ENCODE results near the gene TMOD1. TPM values are rescaled to one million over a fixed set of nuclear protein-coding genes. Genes with fewer than 3 reads are reported as not detected.

The TMOD1 gene
- total and polyA plus RNA-seq, 11 donors = 96.4 to 201 (median 158) TPM

DNA sequence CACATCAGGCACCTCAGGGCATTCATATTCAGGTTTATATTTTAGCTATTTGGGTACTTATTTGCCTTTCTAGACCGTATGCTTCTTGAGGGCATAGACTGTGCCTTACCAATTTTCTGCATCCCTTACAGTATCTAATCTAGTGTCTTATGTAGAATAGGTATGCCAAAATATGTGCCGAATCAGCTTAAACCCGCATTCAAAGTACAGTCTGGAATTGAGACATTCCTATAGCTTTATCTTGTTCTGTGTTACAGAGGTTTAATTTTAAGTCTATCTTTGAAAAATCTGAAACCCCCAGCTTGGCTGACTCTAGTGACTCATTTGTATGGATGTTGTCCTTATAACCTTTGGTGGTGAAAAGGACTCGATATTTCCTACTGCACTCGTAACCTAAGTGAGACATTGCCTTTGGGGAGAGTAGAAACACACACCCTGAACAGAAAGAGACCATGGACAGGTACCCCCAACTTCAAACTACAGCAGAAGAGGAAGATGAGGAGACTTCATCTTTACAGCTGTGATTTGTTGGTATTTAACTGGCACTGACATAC, 27.0 kb upstream of the TMOD1 start:
- H3K27ac ChIP-seq = no peak overlapping the region
- DNase-seq (no peak), ATAC-seq (no peak)
- H3K9me3 ChIP-seq = no peaks in the 10 kb centered on the region
- peaks cover 0 to 10% (median 1%) of the 10 kb centered on the region in 12 donors for H3K4me1 ChIP-seq
- TF ChIP-seq, protein P1, sequence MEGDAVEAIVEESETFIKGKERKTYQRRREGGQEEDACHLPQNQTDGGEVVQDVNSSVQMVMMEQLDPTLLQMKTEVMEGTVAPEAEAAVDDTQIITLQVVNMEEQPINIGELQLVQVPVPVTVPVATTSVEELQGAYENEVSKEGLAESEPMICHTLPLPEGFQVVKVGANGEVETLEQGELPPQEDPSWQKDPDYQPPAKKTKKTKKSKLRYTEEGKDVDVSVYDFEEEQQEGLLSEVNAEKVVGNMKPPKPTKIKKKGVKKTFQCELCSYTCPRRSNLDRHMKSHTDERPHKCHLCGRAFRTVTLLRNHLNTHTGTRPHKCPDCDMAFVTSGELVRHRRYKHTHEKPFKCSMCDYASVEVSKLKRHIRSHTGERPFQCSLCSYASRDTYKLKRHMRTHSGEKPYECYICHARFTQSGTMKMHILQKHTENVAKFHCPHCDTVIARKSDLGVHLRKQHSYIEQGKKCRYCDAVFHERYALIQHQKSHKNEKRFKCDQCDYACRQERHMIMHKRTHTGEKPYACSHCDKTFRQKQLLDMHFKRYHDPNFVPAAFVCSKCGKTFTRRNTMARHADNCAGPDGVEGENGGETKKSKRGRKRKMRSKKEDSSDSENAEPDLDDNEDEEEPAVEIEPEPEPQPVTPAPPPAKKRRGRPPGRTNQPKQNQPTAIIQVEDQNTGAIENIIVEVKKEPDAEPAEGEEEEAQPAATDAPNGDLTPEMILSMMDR (IDR thresholded peaks at IDR 0.05) = no peak
- no peak for TF ChIP-seq POLR2A (IDR thresholded peaks at IDR 0.05)
- no peak overlapping the region for H3K4me3 ChIP-seq
- no peaks in the 10 kb centered on the region for H3K27me3 ChIP-seq
- intact Hi-C loops (cut with DNase I) = loop anchor here in 3 of 10 donors (5.0 kb wide), 2 partner anchors 123 to 143 kb away; no protein-coding TSS in a partner anchor
- WGBS, 4 donors = 87 to 92% (median 88%) methylated on average over 5 of the region's 5 CpGs
- peaks cover 0 to 69% (median 44%) of the 10 kb centered on the region in 9 donors for H3K36me3 ChIP-seq

DNA sequence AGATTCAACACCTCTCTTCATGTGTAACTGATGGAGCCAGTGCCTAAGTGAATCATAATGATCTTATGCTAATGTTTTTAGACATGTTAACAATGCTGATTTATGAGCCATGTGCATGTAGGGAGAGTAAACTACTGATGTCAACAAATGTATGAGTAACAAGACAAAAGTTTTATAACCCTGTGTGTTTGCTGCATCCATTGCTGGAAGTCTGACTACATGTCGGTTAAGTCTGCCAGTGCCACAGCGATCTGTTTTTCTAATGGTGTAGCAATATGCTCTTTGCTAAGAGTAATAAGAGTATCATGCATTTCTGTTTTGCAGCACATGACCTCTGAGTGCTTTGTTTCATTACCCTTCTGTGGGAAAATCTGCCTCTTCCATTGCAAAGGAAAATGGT, 26.4 kb upstream of the TMOD1 start:
- no peaks in the 10 kb centered on the region for H3K9me3 ChIP-seq
- H3K27me3 ChIP-seq = no peaks in the 10 kb centered on the region
- DNase-seq (no peak), ATAC-seq (no peak)
- peaks cover 0 to 15% (median 0%) of the 10 kb centered on the region in 12 donors for H3K4me1 ChIP-seq
- TF ChIP-seq POLR2A (IDR thresholded peaks at IDR 0.05) = no peak
- TF ChIP-seq, protein P1 (IDR thresholded peaks at IDR 0.05) = no peak
- H3K27ac ChIP-seq = no peak overlapping the region
- intact Hi-C loops (cut with DNase I) = no loop called here
- no peak overlapping the region for H3K4me3 ChIP-seq
- 88 to 98% (median 93%) methylated on average over 2 of the region's 2 CpGs for WGBS, 4 donors
- peaks cover 0 to 75% (median 46%) of the 10 kb centered on the region in 9 donors for H3K36me3 ChIP-seq

DNA sequence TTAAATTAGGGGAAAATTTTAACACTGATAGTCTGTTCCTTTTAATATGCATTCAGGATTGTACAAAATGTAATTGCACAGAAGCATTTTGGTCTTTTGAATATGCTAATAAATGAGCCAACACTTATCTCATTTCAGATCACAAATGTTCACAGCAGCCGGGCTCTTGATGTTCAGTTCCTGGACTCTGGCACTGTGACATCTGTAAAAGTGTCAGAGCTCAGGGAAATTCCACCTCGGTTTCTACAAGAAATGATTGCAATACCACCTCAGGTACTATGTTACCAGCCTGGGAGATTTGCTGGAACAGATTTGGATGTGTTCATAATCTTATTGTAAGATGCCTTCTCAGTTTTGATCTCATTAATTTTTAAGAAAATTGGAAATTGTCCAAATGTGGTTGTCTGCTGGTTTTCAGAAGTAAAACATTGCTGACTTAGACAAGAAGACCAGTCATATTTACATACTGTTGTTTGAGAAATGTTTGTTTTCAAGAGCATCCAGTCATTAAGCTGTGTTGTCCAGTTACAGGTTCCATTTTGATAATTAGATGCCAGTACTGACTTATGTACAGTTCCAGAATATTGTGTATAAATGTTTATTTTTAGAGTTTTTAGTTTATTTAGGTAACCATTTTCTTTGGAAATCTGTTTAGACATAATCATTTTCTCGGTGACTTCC, 23.0 kb upstream of the TMOD1 start:
- peaks cover 0 to 16% (median 0%) of the 10 kb centered on the region in 12 donors for H3K4me1 ChIP-seq
- 59 to 68% (median 63%) methylated on average over 3 of the region's 3 CpGs for WGBS, 4 donors
- intact Hi-C loops (cut with DNase I) = no loop called here
- DNase-seq (no peak), ATAC-seq (no peak)
- TF ChIP-seq, protein P1 (IDR thresholded peaks at IDR 0.05) = no peak
- TF ChIP-seq POLR2A (IDR thresholded peaks at IDR 0.05) = no peak
- H3K9me3 ChIP-seq = peaks cover 0 to 10% (median 0%) of the 10 kb centered on the region in 12 donors
- H3K4me3 ChIP-seq = no peak overlapping the region
- no peak overlapping the region for H3K27ac ChIP-seq
- H3K36me3 ChIP-seq = peaks cover 0 to 81% (median 40%) of the 10 kb centered on the region in 9 donors
- no peaks in the 10 kb centered on the region for H3K27me3 ChIP-seq

DNA sequence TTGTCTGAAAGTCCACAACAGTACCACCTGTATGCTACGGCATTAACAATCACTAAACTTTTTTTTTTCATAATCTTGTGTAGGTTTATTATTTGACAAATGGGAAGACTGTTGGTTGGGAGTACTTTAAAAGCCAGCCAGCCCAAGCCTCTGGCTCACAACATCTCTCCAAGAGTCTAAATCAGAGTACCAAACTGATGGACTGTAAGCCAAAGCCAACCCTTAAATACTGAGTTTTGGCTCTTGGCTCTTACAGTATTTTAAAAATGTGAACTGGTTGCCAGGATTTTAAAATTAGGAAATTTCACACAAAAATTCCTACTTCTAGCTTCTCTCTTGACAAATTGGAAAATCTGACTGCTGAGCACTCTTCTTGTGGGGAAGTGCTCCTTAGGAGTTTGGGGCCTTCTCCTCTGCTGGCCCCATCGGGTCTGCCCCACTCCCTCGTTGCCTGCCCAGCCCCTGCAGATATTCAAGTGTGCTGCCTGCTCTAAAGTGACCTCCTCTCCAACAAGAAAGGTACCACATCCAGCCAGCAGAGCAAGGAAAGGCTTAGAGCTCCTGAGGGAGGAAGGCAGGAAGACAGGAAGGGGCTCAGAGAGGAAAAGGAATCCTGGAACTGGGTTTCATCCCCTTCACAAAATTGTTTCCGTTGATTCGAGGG, 21.8 kb upstream of the TMOD1 start:
- Histone ChIP-seq H3K4me3 (no peak overlapping the region), H3K9me3 (peaks cover 0 to 10% (median 0%) of the 10 kb centered on the region in 12 donors), H3K4me1 (peaks cover 0 to 16% (median 0%) of the 10 kb centered on the region in 12 donors), H3K36me3 (peaks cover 0 to 71% (median 43%) of the 10 kb centered on the region in 9 donors), H3K27ac (peak overlapping the region in 1 of 12 donors; percentile 54), H3K27me3 (no peaks in the 10 kb centered on the region)
- TF ChIP-seq, protein P1 (IDR thresholded peaks at IDR 0.05) = no peak
- no peak for TF ChIP-seq POLR2A (IDR thresholded peaks at IDR 0.05)
- ATAC-seq (no peak), DNase-seq (no peak)
- 58 to 67% (median 65%) methylated on average over 5 of the region's 5 CpGs for WGBS, 4 donors
- intact Hi-C loops (cut with DNase I) = no loop called here
